Muscle of arm (tissue), 12 donors: ENCODE results near the gene GRAP2. TPM values are rescaled to one million over a fixed set of nuclear protein-coding genes. Genes with fewer than 3 reads are reported as not detected.
"Not testable (repeated sequence)": the region's sequence is repeated elsewhere in the genome, so short reads cannot be mapped to it uniquely, and the experiment has no call there.

ENCODE experiments used
- DNase-seq: peaks from one replicate; pipeline ENCODE4 v3.0.0-alpha.2; 2013
- polyA plus RNA-seq, 12 donors: library from polyadenylated mRNA; unstranded; fragments of 120-200 nt; gene quantifications; one replicate each; pipeline ENCODE4 v1.2.1, GENCODE V29; 2013; ENCODE audit not compliant: insufficient read length in 12 of 12

GRAP2 gene
- polyA plus RNA-seq, 12 donors: 0.28 to 3.1 (median 0.85) TPM; not detected in 2

DNA sequence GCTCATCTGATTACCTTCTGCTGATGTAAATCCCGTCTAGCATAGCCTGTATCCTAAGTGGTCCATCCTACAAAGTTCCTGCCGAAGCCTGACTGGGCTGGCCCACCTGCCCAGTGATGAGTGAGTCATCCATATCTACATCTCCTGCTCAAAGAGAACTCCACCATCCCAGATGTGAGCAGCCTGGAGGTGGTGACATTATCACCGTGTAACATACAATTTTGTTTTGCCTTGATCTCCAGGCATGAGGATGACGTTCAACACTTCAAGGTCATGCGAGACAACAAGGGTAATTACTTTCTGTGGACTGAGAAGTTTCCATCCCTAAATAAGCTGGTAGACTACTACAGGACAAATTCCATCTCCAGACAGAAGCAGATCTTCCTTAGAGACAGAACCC lies 64.9 kb downstream of the GRAP2 start:
- DNase-seq: no peak

DNA sequence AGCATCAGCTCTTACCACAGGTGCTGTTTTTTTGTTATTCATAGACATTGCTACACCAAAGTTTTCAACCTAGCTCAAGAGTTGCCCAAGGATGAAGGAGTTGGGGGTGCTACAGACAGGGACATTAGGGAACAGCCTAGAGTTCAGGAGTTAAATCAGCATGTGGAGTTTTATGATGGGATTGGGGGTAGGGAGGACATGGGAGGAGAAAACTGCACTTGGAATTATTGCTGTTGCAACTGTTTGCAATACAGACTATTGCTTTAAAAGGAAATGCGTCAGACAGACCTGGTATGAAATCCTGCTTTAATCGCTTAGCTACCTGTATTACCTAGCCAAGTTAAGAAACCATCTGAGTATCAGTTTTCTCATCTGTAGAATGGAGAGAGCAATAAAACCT lies 65.6 kb downstream of the GRAP2 start:
- no peak for DNase-seq

DNA sequence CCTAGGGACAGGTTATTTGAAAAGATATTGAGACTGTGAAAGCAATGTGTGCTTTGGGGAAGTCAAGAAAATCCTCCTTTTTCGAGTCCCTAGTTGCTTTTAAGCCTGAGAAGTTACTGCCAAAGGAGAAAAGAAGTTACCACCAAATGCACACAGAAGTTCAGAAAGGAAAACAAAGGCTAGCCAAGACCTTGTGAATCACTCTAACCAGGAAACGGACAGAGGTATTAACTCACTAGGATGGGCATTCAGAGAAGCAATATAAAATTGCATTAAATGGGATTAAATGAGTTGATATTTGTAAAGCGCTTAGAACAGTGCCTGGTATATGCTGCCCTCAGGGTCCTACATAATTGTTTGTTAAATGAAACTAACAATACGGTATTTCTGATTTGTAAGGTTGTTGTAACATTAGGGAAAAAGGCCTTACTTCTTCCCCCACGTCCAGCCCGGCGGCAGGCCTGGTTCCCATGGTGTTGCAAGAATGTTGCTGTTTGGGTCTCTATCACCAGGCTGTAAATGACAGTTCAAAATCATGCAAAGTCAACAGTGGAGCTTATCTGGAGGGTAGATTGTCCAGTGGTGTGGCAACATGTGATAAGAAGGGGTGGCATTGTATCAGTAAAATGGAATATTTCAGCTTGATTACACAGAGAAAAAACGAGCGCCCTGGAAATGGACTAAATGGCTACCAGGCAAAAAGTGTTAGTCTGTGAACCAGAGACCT lies 66.4 kb downstream of the GRAP2 start:
- DNase-seq: no peak

DNA sequence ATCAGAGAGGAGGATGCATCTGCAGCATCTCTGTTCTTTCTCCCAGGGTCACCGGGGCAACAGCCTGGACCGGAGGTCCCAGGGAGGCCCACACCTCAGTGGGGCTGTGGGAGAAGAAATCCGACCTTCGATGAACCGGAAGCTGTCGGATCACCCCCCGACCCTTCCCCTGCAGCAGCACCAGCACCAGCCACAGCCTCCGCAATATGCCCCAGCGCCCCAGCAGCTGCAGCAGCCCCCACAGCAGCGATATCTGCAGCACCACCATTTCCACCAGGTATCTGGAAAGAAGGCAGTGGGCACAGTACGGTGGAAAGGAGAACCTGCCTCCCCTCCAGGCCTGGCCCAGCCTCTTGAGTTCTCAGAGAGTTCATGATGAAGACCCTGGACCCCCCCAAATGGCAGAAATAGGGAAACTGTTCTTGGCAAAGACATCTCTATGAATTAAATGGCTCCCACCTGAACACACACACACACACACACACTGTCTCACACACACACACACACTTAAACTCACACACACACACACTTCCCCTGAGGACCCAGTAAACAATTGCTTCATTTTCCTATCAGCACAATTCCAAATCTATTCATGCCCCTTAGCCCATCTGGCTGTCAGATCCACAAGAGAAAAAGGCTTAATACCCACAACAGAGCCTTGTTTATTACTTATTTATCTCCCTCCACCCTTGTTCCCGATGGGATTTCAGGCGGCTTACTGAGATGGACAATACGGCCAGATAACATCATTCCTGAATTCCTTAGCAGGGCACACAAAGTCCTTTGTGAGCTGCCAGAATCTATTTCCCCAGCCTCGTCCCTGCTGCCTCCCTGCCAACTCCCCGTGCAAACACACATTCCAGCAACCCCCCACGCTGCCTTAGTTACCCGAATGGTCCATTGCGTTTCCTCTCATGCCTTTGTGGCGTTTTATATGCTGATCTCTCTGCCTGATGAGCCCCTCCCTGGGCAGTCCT lies 67.4 kb downstream of the GRAP2 start:
- DNase-seq: no peak

DNA sequence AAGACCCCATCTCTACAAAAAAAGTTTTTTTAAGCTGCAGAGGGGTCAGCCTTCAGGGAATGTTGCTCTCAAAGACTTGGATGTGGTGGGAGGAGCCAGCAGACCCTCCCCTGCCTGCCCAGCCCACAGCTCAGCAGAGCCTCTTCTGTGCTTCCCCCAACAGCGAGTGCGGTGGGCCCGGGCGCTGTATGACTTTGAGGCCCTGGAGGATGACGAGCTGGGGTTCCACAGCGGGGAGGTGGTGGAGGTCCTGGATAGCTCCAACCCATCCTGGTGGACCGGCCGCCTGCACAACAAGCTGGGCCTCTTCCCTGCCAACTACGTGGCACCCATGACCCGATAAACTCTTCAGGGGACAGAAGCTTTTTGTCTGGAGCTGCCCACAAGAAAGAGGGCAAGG lies 69.9 kb downstream of the GRAP2 start:
- DNase-seq: no peak

DNA sequence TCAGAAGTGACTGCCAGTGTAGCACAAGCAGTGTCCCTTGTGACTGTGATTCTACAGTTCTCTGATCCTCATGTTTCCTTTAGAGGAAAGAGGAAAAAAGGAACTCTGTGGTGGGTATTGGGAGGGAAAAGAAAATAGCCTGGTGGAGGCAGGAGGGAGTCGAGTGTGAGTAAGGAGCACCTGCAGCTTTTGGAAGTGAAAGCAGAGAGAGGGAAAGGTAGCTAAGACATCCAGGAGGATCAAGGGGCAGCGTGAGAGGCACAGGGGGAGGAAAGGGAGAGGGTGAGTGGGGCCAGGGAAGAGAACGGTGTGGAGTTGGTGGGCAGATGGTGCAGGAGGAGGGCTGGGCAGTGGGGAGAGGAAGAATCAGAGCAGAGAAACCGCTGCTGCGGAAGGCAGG lies 71.8 kb downstream of the GRAP2 start:
- no peak for DNase-seq

DNA sequence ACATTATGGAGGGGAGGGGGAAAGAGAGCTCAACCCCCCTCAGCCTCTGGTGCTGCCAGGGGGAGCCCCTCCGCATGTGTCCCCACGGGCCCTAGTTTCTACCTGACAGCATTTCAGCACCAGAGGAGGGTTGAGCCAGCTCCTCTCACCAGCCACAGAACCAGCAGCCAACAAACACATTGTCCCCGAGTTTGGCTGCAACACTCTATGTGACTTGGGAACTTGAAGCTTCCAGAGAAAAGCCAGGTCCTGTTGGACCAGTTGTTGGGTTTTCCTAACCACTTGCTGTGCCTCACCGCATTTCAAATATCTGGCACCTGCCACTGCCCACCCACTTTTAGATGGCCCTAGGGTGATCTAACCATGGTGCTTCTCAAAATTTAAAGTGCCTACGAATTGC lies 72.8 kb downstream of the GRAP2 start:
- DNase-seq: no peak

DNA sequence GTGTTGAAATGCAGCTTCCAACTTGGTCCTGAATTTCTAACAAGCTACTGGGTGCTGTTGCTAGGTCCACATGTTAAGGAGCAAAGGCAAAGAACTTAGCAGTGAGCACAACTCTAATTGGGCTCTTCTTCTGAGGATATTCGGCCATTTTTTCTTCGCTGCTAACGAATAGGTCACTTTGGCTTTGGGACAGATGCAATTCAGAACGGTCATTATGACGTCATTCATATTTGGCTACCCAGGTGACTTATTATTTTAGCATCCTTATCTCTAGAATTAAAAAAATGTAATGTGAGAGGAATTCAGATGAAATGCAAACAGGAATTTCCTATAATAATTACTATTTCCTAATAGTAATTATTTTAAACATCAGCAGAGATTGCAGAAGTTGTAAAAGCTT lies 73.2 kb downstream of the GRAP2 start:
- DNase-seq: no peak

DNA sequence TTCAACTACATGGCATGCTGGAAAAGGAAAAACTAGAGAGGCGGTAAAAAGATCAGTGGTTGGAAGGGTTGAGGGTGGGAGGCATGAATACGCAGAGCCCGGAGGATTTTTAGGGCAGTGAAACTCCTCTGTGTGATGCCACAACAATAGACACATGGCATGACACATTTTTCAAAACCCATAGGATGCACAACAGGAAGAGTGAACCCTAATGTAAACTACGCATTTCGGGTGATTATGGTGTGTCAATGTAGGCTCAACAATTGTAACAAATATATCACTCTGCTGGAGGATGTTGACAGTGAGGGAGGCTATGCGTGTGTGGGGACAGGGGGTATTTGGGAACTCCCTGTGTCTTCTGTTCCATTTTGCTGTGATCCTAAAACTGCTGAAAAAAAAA lies 78.2 kb downstream of the GRAP2 start:
- DNase-seq: no peak

DNA sequence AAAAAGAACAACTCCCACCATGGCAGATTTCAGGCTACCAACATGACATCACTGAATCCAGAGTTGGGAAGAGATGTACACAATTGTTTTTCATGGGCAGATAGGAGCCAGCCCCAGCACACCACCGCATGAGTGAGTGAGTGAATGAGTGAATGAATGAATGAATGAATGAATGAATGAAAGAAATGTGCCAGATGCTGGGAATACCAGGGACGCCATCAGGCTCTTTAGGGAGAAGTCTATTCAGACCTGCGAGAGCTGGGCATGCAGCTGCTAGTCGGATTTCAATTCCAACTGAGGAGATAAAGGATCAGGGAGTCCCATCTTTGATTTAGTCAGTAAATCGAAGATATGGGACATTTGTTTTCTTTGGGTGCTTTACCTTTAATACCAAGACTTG lies 78.6 kb downstream of the GRAP2 start:
- DNase-seq: no peak

DNA sequence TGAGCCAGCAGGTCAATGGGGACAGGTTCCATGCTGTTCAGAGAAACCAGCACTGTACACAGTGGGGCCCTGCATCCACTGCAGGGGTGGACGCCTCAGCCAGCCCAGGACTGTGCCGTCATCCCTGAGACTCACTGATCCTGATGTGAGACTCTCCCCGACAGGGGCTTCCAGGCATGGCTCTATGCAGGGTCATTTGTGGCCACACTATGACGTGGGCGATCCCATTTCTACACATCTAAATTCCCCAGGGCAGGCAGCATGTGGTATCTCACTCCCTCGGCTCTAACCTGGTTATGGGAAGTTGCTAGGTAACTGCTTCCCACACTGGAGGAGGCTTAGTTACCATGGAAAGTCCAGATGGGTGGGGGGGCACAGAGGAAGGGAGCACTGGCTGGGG lies 79.7 kb downstream of the GRAP2 start:
- no peak for DNase-seq

DNA sequence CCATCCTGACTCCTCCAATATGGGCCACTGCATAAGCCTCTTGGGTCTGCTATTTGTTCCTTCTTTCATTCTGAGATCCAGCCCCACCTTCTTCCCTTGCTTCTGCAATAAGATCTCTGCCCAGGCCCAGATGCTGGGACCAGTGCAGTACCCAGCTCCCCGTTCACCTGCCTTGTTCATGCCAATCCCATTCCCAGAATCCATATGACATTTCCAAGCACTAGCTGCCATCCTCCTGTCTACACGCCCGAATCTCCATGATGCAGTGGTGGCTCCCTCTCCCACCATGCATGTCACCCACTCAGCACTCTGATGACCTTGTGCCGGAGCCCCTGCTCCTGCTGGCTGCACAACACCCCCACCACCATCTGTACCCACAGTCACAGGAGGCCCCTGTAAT lies 82.5 kb downstream of the GRAP2 start:
- no peak for DNase-seq

DNA sequence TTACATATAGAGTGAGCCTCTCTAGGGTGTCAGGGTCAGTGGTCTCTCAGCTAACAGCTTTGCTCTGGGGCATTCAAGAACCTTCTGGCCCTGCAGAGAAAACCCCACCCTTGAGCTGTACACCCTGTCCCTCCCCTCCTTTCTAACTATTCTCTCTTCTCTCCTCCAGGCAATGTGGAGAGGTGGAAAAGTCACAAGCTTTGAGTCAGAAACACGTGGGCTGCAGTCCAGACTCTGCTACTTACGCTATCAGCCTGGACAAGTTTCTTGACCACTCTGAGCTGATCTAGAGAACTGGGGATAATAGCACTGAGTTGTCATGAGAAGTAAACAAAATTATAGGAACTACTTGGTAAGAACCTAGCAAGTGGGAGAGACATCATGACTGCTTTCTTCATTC lies 83.1 kb downstream of the GRAP2 start:
- DNase-seq: no peak

DNA sequence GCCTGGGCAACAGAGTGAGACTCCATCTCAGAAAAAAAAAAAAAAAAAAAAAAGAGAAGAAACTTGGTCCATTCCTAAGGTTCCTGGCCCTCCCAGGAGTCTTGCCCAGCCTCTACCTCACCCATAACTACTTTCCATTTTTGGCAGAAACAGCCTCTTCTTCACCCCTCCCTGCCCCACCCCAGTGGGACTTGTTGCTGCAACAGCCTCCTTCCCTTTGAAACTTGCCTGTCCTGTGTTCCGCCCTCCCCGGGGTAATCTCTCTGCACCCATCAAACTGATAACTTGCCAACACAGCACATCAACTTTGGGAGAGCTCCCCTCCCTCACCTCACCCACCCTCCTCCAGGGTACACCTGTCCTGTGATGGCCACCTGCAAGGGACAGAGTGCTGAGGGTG lies 83.9 kb downstream of the GRAP2 start:
- no peak for DNase-seq

DNA sequence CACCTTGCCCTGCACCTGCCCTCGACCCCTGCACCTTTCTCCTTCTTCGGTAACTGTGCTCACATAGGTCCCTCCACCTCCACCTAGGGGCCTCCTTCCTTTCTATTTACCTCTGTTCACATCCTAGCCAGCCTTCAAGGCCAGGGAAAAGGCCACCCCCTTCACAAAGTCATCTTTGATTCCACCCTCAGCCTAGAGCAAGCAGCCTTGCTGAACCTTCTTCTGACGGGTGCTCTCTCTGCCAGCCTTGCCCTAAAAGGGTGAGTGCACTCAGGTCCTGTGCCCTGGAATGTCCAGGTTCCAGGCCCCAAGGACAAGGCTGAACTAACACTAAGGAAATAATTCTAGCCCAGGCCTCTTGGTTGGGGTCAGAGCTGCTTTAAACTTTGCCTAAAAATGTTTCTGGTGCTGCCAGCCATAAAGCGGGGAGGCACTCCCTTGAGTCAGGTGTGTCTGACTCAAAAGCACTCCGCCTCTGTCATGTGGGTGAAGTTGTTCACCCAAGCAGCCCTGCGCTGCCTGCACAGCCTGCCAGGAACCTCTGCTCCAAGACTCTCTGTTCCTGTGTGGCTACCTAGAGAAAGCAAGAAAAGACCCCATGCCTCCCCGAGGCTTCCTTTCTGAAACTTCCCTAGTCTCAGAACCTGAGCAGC lies 84.6 kb downstream of the GRAP2 start:
- no peak for DNase-seq

DNA sequence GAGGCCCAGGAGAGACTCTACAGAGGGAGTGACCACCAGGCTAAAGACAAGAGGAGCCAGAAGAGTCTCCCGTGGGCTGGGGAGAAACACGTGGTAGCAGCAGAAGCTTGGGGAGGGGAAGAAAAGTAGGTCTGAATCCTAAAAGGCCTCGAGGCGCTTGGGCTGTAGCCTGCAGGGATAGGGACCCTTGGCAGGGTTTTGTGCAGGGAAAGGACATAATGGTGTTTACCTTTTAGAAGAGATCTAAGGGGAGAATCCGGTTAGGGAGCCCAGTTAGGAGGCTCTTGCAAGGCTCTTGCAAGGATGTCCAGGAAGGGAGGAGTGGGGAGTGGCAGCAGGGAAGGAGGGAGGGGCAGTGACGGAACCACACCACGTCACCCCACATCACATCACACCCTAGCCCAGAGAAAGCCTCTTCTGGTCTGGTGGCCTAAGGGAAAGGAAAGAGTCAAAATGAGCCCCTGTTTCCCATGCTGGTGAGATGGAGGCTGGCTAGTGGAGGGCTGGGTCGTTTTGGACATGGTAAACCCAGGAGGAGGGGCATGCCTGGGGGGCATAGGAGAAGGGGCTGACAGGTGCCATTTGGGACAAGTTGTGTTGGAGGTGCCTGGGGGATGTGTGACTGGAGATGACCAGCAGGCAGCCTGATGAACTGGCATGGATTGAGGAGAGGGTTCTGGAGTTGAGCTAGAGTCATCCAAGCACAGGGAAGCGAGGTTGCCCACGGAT lies 87.7 kb downstream of the GRAP2 start:
- no peak for DNase-seq

DNA sequence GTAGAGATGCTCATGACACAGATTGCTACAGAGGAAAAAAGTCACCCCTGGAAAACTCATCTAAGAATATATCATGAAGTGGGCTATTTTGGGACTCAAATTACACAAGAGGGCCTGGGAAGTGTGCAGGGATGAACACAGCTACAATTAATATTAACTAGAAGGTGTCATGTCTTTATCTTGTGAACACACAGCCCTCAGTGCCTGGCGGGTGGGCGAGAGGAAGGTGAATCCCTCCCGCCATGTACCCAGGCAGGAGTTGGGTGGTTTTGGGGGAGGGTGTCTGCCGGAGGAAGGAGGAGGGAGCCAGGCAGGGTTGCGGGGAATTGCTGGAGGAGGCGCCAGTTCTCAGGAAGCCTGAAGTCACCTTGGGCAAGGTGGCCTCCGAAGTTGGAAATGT lies 88.7 kb downstream of the GRAP2 start:
- no peak for DNase-seq

DNA sequence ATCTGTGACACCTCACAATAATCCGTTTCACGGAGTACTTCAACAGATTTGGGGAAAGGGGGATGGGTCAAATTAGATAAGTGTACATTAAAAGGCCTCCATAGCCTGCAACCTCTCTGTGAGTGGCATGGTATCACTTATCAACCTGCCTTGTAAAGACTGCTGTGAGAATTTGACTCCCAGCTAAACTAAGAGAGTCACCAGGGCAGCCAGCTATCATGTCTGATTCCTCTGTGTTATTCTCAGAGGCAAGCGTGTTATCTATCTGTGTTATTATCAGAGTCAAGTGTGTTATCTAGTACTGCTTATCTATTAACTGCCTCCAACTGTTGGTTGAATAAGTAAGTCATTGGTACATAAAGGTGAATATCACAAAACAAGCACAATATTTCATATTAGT lies 89.8 kb downstream of the GRAP2 start:
- no peak for DNase-seq

DNA sequence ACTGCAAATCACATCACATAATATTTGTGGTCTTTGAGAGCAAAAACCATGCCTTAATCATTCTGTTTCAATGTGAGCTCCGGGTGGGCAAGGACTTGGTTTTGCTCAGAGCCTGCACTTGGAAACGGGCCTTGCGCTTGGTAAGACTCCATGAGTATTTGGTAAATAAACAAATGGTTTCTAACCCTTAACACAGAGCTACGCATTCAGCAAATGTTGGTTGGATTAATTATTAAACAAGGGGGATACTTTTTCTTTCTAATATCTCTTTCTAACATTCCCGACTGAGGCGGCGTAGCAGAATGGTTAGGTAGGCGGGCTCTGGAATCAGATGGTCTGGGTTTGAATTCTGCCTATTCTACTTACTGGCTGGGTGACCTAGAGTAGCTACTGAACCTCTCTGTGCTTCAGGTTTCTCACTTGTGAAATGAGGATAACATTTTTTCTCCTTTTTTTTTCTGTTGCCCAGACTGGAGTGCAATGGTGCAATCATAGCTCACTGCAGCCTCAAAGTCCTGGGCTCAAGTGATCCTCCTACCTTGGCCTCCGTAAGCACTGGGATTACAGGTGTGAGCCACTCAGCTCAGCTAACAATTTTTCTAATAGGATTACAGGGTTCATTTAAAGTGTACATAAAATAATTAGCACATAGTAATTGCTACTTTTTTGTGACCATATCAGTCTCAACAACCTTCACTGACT lies 90.4 kb downstream of the GRAP2 start:
- no peak for DNase-seq

DNA sequence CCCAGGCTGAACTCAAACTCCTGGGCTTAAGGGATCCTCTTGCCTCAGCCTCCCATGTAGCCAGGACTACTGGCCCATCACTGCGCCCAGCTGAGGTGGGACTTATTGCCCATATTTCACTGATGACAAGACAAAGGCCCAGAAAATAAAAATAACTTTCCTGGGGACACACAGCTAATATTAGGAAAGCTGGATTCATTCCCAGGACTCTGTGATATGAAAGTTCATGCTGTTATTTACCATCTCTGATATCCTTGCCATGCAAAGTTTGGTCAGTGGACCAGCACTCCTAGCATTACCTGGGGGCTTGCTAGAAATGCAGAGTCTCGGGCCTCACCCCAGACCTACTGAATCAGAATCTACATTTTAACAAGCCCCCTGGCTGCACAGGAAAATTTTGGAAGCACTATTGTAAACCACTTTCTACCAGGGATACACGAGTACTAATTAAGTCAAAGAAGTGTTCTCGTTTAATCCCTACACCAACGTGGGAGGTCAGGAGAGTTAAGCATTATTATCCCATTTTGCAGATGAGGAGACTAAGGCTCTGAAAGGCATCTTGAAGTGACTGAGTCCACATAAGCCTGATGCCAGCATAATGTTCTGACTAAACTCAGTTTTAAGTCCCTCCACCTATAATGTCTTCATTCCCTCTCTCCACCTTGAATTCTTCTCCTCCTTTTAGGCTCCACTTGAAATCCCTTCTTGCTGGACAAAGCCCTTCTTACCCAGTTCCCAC lies 91.4 kb downstream of the GRAP2 start:
- no peak for DNase-seq

DNA sequence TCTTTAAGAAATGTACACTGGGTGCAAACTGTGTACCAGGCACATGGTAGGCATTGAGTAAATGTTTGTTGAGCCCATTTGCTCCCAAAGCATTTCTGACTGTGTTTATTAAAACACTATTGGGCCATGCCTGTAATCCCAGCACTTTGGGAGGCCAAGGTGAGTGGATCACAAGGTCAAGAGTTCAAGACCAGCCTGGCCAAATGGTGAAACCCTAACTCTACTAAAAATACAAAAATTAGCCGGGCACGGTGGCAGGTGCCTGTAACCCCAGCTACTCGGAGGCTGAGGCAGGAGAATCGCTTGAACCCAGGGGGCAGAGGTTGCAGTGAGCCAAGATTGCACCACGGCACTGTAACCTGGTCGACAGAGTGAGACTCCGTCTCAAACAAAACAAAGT lies 92.0 kb downstream of the GRAP2 start:
- not testable (repeated sequence) for DNase-seq
